Measurements from ENCODE around the gene KRTAP5-1.
"Not testable (repeated sequence)": the region's sequence is repeated elsewhere in the genome, so short reads cannot be mapped to it uniquely, and the experiment has no call there.

KRTAP5-1 gene

DNA sequence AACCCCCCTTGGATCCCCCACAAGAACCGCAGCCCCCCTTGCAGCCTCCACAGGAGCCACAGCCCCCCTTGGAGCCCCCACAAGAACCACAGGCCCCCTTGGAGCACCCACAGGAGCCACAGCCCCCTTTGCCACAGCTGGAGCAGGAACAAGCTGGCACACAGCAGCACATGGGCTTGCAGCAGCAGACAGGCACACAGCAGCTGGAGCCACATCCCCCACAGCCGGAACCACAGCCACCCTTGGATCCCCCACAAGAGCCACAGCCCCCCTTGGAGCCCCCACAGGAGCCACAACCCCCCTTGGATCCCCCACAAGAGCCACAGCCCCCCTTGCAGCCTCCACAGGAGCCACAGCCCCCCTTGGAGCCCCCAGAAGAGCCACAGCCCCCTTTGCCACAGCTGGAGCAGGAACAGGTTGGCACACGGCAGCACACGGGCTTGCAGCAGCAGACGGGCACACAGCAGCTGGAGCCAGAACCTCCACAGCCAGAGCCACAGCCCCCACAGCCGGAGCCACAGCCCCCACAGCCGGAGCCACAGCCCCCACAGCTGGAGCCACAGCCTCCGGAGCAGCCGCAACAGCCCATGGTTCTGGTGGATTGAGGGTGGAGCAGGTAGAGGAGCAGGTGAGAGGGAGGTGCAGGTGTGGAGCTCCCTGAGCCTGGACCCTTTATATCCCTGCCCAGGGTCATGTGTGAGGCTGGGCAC lies at the start of gene KRTAP5-1:
KRTAP5-1 (minus strand) TSS at position 623 of the 710 bp plus-strand sequence; CDS start at position 589, 34 bp downstream.
- DNase-seq (ENCODE audit: low read depth) = not testable (repeated sequence)

- DNase-seq (ENCODE audit: low read depth) = no peak
These were observed 48.8 kb upstream of the KRTAP5-1 start for GRCh38 chr11:1633864-1634263.

DNA sequence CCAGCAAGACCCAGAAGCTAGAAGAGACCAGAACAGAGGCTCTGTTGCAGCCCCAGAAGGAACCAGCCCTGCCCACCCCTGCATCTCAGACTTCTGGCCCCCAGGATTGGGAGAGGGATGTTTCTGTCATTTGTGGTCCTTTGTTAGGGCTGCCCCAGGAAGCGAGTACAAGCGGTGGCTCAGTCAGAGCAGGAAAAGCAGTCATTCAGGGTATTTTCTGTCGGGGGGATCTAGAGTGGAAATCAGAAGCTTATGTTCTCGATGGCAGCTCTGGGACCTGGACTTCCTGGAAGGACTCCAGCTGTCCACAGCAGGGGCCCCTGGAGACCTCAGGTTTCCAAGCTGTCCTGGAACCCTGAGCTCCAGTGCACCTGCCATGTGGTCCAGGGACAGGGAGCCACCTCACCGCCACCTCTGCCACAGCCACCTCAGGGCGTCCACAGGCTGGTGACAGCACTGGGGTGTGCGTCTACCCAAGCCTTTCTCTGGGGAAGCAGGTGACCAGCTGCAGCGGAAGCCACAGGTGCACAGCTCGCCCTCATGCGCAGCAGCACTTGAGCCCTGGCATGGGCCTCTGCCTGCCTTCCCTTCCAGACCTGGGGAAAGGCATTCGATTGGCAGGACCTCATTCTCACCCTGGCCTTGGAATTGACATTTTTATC lies 47.1 kb upstream of the KRTAP5-1 start:
- no peak for DNase-seq (ENCODE audit: low read depth)

GRCh38 chr11:1631066-1631568 lies 46.0 kb upstream of the KRTAP5-1 start:
- DNase-seq (ENCODE audit: low read depth) = no peak

DNA sequence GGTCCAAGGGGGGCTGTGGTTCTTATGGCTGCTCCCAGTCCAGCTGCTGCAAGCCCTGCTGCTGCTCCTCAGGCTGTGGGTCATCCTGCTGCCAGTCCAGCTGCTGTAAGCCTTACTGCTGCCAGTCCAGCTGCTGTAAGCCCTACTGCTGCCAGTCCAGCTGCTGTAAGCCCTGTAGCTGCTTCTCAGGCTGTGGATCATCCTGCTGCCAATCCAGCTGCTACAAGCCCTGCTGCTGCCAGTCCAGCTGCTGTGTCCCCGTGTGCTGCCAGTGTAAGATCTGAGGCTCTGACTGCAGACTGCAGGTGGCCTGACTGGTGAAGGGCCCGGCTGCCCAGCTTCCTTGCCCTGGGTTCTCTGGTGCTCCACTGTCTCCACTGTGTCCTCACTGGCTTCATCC lies 45.2 kb upstream of the KRTAP5-1 start:
- no peak for DNase-seq (ENCODE audit: low read depth)

GRCh38 chr11:1629326-1630185 lies 44.5 kb upstream of the KRTAP5-1 start, which contains the start of gene KRTAP5-5:
KRTAP5-5 (plus strand) TSS chr11:1629775; CDS start chr11:1629841, 66 bp downstream.
- DNase-seq (ENCODE audit: low read depth) = no peak

DNA sequence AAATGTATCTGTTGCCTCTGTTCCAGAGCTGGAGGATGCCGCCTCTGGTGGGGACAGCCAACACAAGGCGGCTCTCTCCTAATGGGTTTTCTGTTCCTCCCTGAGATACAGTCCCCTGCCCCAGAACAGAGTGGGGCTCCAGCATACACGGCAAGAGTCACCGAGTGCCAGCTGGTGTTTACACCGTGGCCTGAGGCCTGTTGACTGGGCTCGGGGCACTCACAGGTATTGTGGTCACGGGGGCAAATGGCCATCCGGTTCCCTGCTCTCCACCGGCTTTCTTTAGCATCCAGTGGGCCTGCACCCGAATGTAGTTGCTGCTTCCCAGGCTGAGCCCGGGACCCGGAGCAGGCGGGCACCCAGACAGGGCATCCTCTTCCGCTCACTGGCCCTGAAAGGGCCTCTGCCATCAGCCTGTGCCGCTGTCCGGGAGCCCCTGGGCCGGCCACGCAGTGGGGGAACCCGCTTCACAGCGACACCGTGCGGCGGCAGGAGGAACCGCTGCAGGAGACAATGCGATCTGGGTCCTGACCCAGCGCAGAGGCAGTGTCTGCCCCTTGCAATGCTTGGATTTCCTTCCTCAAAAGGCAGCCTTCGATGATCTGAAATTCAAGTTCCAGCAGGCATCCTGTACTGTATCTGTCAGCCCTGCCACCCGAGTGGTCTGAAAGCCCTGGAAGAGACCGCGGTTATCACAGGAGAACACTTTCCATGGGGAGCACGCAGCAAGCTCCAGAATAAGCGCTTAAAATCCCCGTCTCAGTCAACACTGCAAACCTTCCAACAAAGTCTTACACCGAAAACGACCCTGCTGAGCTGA lies 43.6 kb upstream of the KRTAP5-1 start:
- DNase-seq (ENCODE audit: low read depth) = peak; percentile 17

DNA sequence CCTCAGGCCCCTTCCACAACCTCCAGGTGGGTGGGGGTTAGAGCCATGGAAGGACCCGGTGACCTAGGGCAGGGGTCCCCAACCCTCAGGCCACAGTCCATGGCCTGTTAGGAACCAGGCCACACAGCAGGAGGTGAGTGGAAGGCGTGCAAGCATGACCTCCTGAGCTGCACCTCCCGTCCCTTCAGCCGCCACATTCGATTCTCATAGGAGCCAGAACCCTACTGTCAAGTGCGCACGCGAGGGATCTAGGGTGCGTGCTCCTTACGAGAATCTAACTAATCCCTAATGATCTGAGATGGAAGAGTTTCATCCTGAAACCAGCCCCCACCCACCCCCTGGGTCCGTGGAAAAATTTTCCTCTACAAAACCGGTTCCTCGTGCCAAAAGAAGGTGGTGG lies 40.5 kb upstream of the KRTAP5-1 start:
- DNase-seq (ENCODE audit: low read depth) = no peak

GRCh38 chr11:1624621-1625020 lies 39.5 kb upstream of the KRTAP5-1 start:
- no peak for DNase-seq (ENCODE audit: low read depth)

GRCh38 chr11:1623716-1624115 lies 38.6 kb upstream of the KRTAP5-1 start:
- DNase-seq (ENCODE audit: low read depth) = no peak

- no peak for DNase-seq (ENCODE audit: low read depth)
These were observed 37.0 kb upstream of the KRTAP5-1 start, which contains the start of gene KRTAP5-4 for GRCh38 chr11:1622086-1622485. KRTAP5-4 (minus strand) TSS chr11:1622138; CDS start chr11:1622093, 45 bp downstream.

DNA sequence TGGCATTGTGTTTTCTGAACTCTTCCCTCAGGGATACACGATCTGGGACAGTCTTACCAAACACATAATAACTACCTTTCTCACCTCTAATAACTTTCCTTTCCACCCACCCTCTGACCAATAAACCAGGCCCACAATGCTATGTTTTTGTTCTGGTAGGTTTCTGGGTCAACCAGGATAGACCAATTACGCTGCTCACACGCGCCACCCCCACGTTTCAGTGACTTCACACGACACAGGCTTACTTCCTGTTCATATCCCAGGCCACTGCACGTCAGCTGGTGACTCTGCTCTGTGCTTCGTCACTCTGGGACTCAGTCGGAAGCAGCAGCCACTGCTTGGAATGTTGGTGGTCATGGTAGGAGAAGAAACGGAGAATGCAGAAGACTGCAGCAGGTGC lies 34.4 kb upstream of the KRTAP5-1 start:
- DNase-seq (ENCODE audit: low read depth) = no peak

DNA sequence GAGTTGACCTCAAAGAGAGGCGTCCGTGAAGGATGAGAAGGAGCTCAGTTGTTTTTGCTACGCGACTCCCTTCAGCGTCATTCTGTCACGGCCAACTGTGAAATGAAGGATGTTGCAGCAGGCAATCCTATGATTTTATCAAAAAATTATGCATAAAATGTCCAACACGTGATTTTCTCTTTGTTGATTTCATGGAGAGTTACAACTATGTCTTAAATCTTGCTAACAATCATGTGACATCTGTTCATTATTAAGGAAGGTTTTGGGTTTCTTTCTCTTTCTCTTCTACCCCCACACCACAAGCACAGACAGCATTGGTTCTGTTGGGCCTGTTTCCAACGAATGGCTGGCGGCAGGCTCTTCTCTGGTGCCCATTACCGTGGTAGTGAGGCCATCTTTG lies 33.1 kb upstream of the KRTAP5-1 start:
- no peak for DNase-seq (ENCODE audit: low read depth)

DNA sequence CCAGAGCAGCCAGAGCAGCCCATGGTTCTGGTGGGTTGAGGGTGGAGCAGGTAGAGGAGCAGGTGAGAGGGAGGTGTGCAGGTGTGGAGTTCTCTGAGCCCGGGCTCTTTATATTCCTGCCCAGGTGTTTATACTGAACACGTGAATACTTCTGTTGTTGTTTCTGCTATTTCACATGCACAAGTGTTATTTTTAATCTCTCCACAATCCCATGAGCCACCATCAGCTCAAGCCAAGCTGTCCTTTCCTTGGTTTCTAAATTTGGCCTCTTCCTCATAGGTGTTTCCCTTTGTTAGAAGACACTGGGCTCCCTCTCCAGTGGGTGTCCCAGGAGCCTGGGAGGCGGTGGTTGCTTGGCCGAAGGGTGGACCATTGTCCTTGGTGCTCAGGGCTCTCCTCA lies 23.3 kb upstream of the KRTAP5-1 start, which contains the start of gene KRTAP5-3:
KRTAP5-3 (minus strand) TSS at position 101 of the 400 bp plus-strand sequence; CDS start at position 23, 78 bp downstream.
- no peak for DNase-seq (ENCODE audit: low read depth)

DNA sequence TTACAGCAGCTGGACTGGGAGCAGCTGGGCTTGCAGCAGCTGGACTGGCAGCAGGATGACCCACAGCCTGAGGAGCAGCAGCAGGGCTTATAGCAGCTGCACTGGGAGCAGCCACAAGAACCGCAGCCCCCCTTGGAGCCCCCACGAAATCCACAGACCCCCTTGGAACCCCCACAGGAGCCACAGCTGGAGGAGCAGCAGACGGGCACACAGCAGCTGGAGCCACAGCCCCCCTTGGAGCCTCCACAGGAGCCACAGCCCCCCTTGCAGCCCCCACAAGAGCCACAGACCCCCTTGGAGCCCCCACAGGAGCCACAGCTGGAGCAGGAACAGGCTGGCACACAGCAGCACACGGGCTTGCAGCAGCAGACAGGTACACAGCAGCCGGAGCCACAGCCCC lies 22.8 kb upstream of the KRTAP5-1 start:
- not testable (repeated sequence) for DNase-seq (ENCODE audit: low read depth)

DNA sequence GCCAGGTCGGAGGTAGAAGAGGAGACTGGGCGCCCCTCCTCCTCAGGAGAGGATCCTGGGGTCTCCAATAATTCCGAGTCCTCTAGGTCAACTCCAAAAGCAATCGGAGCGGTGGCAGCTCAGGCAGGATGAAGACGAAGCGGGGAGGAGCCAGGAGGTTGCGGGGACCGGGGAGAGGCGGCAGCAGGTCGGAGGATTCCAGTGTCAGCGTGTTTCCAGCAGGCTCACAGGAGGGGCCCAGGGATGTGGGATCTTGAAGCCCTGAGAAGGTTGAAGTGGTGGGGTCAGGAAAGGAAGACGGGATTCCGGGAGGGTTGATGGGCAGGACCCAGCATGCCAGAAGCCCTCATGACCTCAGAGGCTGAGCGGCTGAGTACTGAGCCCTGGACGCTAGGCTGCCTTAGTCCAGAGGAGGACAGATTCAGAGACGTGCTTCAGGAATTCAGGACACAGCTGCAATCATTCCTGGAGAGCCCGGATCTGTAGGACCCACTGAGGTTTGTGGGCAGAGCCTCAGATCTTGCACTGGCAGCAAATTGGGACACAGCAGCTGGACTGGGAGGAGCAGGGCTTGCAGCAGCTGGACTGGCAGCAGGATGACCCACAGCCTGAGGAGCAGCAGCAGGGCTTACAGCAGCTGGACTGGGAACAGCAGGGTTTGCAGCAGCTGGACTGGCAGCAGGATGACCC lies 22.2 kb upstream of the KRTAP5-1 start:
- not testable (repeated sequence) for DNase-seq (ENCODE audit: low read depth)

DNA sequence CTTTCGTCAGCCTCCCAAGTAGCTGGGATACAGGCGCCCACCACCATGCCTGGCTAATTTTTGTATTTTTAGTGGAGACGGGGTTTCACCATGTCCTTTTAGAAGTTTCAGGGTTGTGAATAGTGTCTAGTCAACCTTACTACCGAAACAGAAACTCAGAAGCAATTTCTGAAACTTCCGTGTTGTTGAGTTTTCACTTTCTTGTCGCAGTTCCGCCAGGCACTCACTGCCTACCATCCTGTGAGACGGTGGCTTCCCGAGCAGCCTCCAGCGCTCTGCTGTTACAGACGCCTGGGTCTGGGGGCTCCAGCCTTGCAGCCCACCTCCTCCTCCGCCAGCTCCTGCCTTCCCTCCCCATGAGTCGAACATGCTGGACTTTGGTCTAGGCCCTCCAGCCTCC lies 20.8 kb upstream of the KRTAP5-1 start:
- not testable (repeated sequence) for DNase-seq (ENCODE audit: low read depth)

GRCh38 chr11:1604711-1605110 lies 19.6 kb upstream of the KRTAP5-1 start:
- no peak for DNase-seq (ENCODE audit: low read depth)

- DNase-seq (ENCODE audit: low read depth) = no peak
These were observed 19.1 kb upstream of the KRTAP5-1 start for GRCh38 chr11:1604181-1604580.

DNA sequence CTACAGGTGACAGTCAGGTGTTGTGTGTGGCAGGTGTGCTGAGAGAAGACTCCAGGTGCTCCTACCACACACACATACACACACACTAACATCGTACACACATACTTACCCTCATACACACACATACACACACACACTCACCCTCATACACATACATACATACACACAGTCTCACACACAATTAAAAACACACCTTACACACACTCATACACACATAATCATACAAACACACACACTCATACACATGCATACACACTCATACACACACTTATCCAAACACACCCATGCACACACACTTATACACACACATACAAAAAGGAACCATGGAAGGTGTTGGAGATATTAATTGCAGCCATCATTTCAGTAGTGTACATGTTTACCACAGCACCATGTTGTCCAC lies 18.5 kb upstream of the KRTAP5-1 start:
- no peak for DNase-seq (ENCODE audit: low read depth)

- not testable (repeated sequence) for DNase-seq (ENCODE audit: low read depth)
These were observed 16.6 kb upstream of the KRTAP5-1 start for GRCh38 chr11:1601663-1602062.

Data from iris pigment epithelial cell (primary cell).